ENCODE measurements around the gene MICAL2.

Gene MICAL2

GRCh38 chr11:12188548-12189317, 78.3 kb downstream of the MICAL2 start:
- DNase-seq (ENCODE audit: low spot score): no peak

- no peak for DNase-seq (ENCODE audit: low spot score)
These were observed 79.3 kb downstream of the MICAL2 start for GRCh38 chr11:12189543-12190235.

- DNase-seq (ENCODE audit: low spot score): no peak
These were observed 80.1 kb downstream of the MICAL2 start for GRCh38 chr11:12190511-12190910.

GRCh38 chr11:12192794-12193514, 82.6 kb downstream of the MICAL2 start:
- no peak for DNase-seq (ENCODE audit: low spot score)

- DNase-seq (ENCODE audit: low spot score): no peak
These were observed 83.3 kb downstream of the MICAL2 start for GRCh38 chr11:12193515-12194336.

- no peak for DNase-seq (ENCODE audit: low spot score)
These were observed 85.4 kb downstream of the MICAL2 start for GRCh38 chr11:12195768-12196167.

GRCh38 chr11:12196308-12196707, 85.9 kb downstream of the MICAL2 start:
- no peak for DNase-seq (ENCODE audit: low spot score)

- no peak for DNase-seq (ENCODE audit: low spot score)
These were observed 86.5 kb downstream of the MICAL2 start for GRCh38 chr11:12196872-12197271.

- no peak for DNase-seq (ENCODE audit: low spot score)
These were observed 88.1 kb downstream of the MICAL2 start for GRCh38 chr11:12198251-12199222.

GRCh38 chr11:12199231-12199948, 89.0 kb downstream of the MICAL2 start:
- no peak for DNase-seq (ENCODE audit: low spot score)

GRCh38 chr11:12200279-12200990, 90.0 kb downstream of the MICAL2 start:
- DNase-seq (ENCODE audit: low spot score): peak; percentile 51

- peak; percentile 85 for DNase-seq (ENCODE audit: low spot score)
These were observed 90.9 kb downstream of the MICAL2 start for GRCh38 chr11:12200991-12201985.

- DNase-seq (ENCODE audit: low spot score): no peak
These were observed 92.4 kb downstream of the MICAL2 start for GRCh38 chr11:12202661-12203310.

- DNase-seq (ENCODE audit: low spot score): no peak
These were observed 94.1 kb downstream of the MICAL2 start for GRCh38 chr11:12204506-12204905.

- DNase-seq (ENCODE audit: low spot score): no peak
These were observed 94.9 kb downstream of the MICAL2 start for GRCh38 chr11:12205330-12205729.

- DNase-seq (ENCODE audit: low spot score): peak; percentile 24
These were observed 96.1 kb downstream of the MICAL2 start for GRCh38 chr11:12206529-12206928.

GRCh38 chr11:12207384-12208150, 97.2 kb downstream of the MICAL2 start:
- DNase-seq (ENCODE audit: low spot score): peak; percentile 49
